HG03460 (cell line): ENCODE measurements around the gene RIT2.
"Not testable (repeated sequence)": the region's sequence is repeated elsewhere in the genome, so short reads cannot be mapped to it uniquely, and the experiment has no call there.

Source experiments
- ATAC-seq: cut with Tn5 transposase; IDR thresholded peaks from one replicate; pipeline ENCODE4 v1.9.1; 2021; ENCODE audit not compliant: unreplicated experiment

The RIT2 gene

GRCh38 chr18:42778024-42778423 is 337.5 kb downstream of the RIT2 start:
- no peak for ATAC-seq

DNA sequence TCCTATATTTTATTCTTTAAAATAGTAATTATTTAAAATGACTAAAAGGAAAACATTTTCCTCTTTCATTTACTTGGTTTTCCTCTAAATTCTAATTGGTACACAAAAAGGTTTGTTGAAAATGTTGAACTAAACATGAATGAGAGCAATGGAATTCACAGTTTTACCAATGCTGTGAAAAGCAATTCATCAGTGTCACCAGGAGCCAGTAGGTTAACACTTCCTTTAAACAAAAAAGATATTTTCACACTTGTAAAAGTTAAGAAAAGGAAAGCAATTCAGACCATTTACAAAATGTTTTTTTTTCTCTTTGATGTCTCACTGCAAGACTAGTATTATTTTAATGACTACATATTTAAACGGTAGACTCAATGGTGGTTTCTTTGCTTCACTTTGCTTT is 341.6 kb downstream of the RIT2 start:
- ATAC-seq, result no peak

GRCh38 chr18:42771936-42772335 is 343.5 kb downstream of the RIT2 start:
- no peak for ATAC-seq

DNA sequence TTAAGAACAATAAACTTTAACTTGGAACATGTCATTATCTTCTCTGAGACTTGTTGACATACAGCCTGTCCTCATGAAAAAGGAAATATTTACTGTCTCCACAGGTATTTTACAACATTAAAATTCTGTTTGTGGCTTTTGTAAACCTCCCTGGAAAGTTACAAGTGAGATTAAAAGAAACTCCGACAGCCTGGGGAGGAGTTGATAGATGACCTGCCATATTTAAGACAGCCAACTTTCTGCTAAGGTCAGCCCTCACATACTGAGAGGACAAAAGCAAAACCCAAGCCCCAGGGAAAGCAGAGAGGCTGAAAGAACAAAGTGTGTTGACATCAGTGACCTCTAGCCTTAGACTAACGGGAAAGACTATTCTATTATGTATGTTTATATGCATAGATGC is 350.2 kb downstream of the RIT2 start:
- ATAC-seq, result no peak

DNA sequence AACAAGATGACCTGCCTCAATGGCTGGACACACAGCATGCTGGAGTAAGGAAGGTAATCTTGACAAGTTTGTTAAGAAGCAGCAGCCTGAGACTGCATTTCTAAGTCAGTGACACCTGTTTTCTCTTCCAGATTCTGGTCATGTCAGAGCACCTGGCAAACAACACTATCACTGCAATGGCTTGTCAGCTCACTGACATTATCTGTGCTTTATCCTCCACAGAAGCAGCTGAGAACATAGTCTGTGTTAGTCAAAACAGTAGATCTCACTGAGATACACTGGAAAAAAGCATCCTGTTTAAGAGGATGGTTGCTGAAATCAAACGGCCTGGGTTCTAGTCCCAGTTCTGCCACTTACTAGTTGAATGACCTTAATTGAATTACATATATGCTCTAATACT is 355.2 kb downstream of the RIT2 start:
- ATAC-seq, result no peak

GRCh38 chr18:42758852-42759251 is 356.6 kb downstream of the RIT2 start:
- ATAC-seq, result no peak

DNA sequence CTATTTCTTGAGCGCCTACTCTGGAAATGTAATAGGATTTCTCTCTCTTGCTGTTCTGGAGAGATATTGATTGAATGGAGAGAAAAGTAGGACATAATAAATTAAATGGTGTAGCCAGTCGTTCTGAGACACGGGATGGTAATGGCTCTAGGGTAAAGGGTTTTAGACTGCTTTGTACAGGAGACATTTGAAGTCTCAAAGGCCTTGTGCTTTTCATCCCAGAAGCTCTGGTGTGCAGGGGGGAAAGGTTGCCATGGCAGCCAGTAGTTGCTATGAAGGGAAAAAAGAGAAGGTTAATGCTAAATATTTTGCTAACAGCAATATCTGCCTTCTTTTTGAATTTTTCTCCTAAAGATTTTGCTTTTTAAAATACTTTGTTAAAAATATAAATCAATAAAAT is 359.3 kb downstream of the RIT2 start:
- ATAC-seq, result no peak

DNA sequence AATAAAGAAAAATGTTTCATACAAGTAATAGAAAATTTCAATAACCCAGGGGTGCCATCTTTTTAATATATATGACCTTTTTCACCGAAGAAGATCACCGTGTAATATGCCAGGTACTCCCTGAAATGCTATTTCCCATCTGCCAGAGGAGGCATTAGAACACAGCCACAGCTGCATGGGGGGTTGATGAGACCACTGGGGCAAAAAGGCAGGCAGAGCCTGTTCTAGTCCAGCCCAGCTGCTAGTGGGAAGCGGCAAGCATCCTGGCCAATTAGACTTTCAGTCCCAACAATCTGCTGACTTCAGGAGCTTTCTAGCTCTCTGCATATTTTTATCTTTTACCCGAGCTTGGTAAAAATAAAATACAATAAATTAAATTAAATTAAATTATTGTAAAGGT is 362.6 kb downstream of the RIT2 start:
- no peak for ATAC-seq

DNA sequence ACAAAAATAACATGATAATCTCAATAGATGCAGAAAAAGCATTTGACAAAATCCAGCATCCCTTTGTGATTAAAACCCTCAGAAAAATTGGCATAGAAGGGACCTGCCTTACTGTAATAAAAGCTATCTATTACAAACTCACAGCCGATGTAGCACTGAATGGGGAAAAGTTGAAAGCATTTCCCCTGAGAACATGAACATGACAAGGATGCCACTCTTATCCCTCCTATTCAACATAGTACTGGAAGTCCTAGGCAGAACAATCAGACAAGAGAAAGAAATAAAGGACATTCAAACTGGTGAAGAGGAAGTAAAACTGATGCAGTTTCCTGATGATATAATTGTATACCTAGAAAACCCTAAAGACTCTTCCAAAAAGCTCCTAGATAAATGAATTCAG is 368.7 kb downstream of the RIT2 start:
- ATAC-seq, result no peak

DNA sequence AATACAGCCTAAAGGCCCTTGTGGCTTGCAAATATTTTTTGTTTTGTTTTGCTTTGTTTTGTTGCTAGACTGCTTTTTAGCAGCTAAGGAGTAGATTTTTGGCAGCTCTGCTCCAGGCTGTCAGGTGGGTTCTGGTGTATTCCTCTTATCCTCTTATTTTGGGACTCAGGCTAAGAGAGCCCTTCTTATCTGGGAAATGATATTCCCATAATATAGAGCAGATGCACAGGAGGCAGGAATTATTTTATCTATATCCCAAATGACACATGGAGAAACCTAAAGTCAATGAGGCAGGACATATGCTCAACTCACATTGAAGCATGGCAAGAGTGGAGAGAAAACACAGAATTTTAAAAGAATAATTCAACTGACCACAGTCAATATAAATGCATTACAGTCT is 369.6 kb downstream of the RIT2 start:
- ATAC-seq, result no peak

GRCh38 chr18:42745171-42745570 is 370.3 kb downstream of the RIT2 start:
- ATAC-seq, result no peak

- no peak for ATAC-seq
Measured at GRCh38 chr18:42743373-42744138, 371.9 kb downstream of the RIT2 start.

GRCh38 chr18:42742969-42743368 is 372.5 kb downstream of the RIT2 start:
- ATAC-seq, result no peak

DNA sequence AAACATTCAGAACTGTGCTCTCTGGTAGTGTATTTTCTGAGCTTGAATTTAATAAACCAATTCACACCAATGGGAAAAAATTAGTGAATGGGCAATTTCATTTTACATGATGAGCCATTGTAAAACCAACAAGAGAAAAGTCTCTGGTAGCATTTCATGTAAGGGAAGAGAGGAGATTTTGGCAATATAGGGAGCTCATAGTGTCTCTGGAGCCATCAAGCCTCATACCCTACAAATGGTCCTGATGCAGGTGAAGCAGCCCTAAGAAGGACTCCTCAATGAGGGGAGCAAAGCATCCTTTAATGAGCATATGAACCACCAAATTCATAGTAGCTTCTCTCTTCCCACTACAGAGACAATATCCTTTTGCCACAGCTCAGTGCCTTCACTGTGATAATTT is 373.0 kb downstream of the RIT2 start:
- ATAC-seq, result no peak

DNA sequence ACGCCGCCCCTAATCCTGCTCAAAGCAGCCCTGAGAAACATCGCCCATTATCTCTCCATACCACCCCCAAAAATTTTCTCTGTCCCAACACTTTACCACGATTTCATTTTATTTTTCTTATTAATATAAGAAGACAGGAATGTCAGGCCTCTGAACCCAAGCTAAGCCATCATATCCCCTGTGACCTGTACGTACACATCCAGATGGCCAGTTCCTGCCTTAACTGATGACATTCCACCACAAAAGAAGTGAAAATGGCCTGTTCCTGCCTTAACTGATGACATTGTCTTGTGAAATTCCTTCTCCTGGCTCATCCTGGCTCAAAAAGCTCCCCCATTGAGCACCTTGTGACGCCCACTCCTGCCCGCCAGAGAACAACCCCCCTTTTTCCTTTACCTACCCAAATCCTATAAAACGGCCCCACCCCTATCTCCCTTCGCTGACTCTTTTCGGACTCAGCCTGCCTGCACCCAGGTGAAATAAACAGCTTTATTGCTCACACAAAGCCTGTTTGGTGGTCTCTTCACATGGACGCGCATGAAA is 373.6 kb downstream of the RIT2 start:
- ATAC-seq, result not testable (repeated sequence)

GRCh38 chr18:42741299-42741698 is 374.2 kb downstream of the RIT2 start:
- ATAC-seq, result not testable (repeated sequence)

- no peak for ATAC-seq
Measured at GRCh38 chr18:42736074-42736473, 379.4 kb downstream of the RIT2 start.

DNA sequence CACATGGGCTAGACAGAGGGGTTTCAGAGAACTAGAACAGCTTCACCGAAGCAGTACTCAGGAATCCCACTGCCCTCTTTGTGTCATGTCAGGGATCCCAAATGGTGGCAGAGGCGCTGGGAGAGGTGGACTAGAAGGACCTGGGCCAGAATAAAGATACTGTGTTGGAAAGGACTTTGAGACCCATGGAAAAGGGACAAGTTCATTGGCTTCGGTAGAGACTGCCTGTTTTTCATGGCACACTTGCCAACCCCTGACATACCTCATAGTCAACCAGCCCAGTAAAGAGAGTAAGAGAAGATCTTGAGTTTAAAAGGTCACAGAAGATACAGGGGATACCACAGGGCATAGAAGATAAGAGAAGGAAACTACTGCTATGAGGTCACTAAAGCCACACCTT is 381.0 kb downstream of the RIT2 start:
- no peak for ATAC-seq

- no peak for ATAC-seq
Measured at GRCh38 chr18:42730272-42730671, 385.2 kb downstream of the RIT2 start.

DNA sequence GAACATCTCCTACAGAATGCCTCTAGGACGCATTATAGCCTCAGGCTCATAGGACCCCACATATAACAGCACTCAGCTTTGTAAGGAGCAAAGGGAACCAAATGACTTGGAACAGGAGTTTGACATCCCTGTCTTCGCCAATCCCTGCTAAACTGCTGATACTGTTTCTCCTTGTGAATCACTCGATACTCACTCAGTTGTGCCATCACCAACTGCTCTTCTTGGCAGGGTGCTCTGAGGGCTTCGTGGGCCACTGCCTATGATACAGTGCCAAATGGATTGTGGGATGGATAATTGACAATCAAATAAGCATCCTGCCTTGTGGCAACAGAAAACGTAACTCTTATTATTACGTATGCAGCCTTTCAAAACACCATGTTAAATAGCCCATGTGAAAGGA is 396.3 kb downstream of the RIT2 start:
- no peak for ATAC-seq

GRCh38 chr18:42712065-42712464 is 403.4 kb downstream of the RIT2 start:
- ATAC-seq, result no peak

GRCh38 chr18:42707080-42707479 is 408.4 kb downstream of the RIT2 start:
- no peak for ATAC-seq

GRCh38 chr18:42706618-42707017 is 408.9 kb downstream of the RIT2 start:
- ATAC-seq, result no peak
